Osteocyte (in vitro differentiated cells): ENCODE measurements around the gene PHF20. TPM values are rescaled to one million over a fixed set of nuclear protein-coding genes. Genes with fewer than 3 reads are reported as not detected.

Experiments
- DNase-seq: peaks from one replicate; pipeline ENCODE4 v3.0.0; 2021; ENCODE audit warnings: mixed read lengths; ENCODE audit not compliant: unreplicated experiment; ENCODE audit errors: extremely low spot score
- H3K27ac Mint-ChIP-seq: one replicate; pipeline ENCODE4 v1.8.0; 2021; ENCODE audit warnings: mild to moderate bottlenecking, mixed read lengths; ENCODE audit not compliant: unreplicated experiment
- H3K27me3 Mint-ChIP-seq: one replicate; pipeline ENCODE4 v1.8.0; 2021; ENCODE audit warnings: mixed read lengths; ENCODE audit not compliant: unreplicated experiment
- H3K36me3 Mint-ChIP-seq: one replicate; pipeline ENCODE4 v1.8.0; 2021; ENCODE audit warnings: mixed read lengths; ENCODE audit not compliant: unreplicated experiment
- H3K4me1 Mint-ChIP-seq: one replicate; pipeline ENCODE4 v1.8.0; 2021; ENCODE audit warnings: mixed read lengths; ENCODE audit not compliant: unreplicated experiment
- H3K4me3 Mint-ChIP-seq: one replicate; pipeline ENCODE4 v1.8.0; 2021; ENCODE audit warnings: mild to moderate bottlenecking, moderate library complexity, mixed read lengths; ENCODE audit not compliant: unreplicated experiment
- H3K9me3 Mint-ChIP-seq: one replicate; pipeline ENCODE4 v1.8.0; 2021; ENCODE audit warnings: mixed read lengths; ENCODE audit not compliant: unreplicated experiment
- CTCF ChIP-seq: fragments of 200-600 bp; sonication (generic); IDR thresholded peaks from 2 replicates; pipeline ENCODE4 v1.5.0; 2021; ENCODE audit warnings: antibody characterized with exemption, mild to moderate bottlenecking, moderate library complexity
- total RNA-seq: library from RNA; stranded (reverse); gene quantifications from 2 replicates; pipeline ENCODE4 v1.2.1, GENCODE V29; 2021

Gene PHF20
- total RNA-seq, 1 donor from 2014 or later, result 38.1 TPM

GRCh38 chr20:35904982-35905663 lies 133.3 kb downstream of the PHF20 start:
- H3K4me1 Mint-ChIP-seq, result peaks cover 13% of the 10 kb centered on the region
- no peak overlapping the region for H3K4me3 Mint-ChIP-seq
- H3K36me3 Mint-ChIP-seq, result peaks cover 18% of the 10 kb centered on the region
- no peak for DNase-seq
- H3K27ac Mint-ChIP-seq, result no peak overlapping the region
- no peaks in the 10 kb centered on the region for H3K27me3 Mint-ChIP-seq
- TF ChIP-seq CTCF, result no peak
- H3K9me3 Mint-ChIP-seq, result no peaks in the 10 kb centered on the region

- peaks cover 7% of the 10 kb centered on the region for H3K4me1 Mint-ChIP-seq
- peaks cover 16% of the 10 kb centered on the region for H3K36me3 Mint-ChIP-seq
- H3K27me3 Mint-ChIP-seq, result no peaks in the 10 kb centered on the region
- H3K9me3 Mint-ChIP-seq, result no peaks in the 10 kb centered on the region
- H3K27ac Mint-ChIP-seq, result no peak overlapping the region
- DNase-seq, result no peak
- no peak for TF ChIP-seq CTCF
- no peak overlapping the region for H3K4me3 Mint-ChIP-seq
These were observed 135.3 kb downstream of the PHF20 start for GRCh38 chr20:35907017-35907701.

- H3K4me1 Mint-ChIP-seq, result peaks cover 3% of the 10 kb centered on the region
- no peak overlapping the region for H3K4me3 Mint-ChIP-seq
- peaks cover 22% of the 10 kb centered on the region for H3K36me3 Mint-ChIP-seq
- no peaks in the 10 kb centered on the region for H3K9me3 Mint-ChIP-seq
- no peak overlapping the region for H3K27ac Mint-ChIP-seq
- no peak for DNase-seq
- H3K27me3 Mint-ChIP-seq, result no peaks in the 10 kb centered on the region
- TF ChIP-seq CTCF, result no peak
These were observed 136.2 kb downstream of the PHF20 start for GRCh38 chr20:35908007-35908406.

GRCh38 chr20:35909176-35909575 lies 137.4 kb downstream of the PHF20 start:
- no peaks in the 10 kb centered on the region for H3K27me3 Mint-ChIP-seq
- no peak for DNase-seq
- TF ChIP-seq CTCF, result no peak
- H3K36me3 Mint-ChIP-seq, result peaks cover 32% of the 10 kb centered on the region
- H3K9me3 Mint-ChIP-seq, result no peaks in the 10 kb centered on the region
- H3K4me3 Mint-ChIP-seq, result no peak overlapping the region
- H3K4me1 Mint-ChIP-seq, result peaks cover 3% of the 10 kb centered on the region
- H3K27ac Mint-ChIP-seq, result no peak overlapping the region

- H3K4me1 Mint-ChIP-seq, result peaks cover 3% of the 10 kb centered on the region
- H3K27ac Mint-ChIP-seq, result no peak overlapping the region
- TF ChIP-seq CTCF, result no peak
- no peak for DNase-seq
- H3K4me3 Mint-ChIP-seq, result no peak overlapping the region
- no peaks in the 10 kb centered on the region for H3K27me3 Mint-ChIP-seq
- H3K36me3 Mint-ChIP-seq, result peaks cover 34% of the 10 kb centered on the region
- H3K9me3 Mint-ChIP-seq, result no peaks in the 10 kb centered on the region
These were observed 138.0 kb downstream of the PHF20 start for GRCh38 chr20:35909796-35910195.
